HepG2 (cell line): ENCODE results near the gene KCNT1. TPM values are rescaled to one million over a fixed set of nuclear protein-coding genes. Genes with fewer than 3 reads are reported as not detected.

Experiments
- ATAC-seq: fragments of 200-7000 bp; cut with Tn5 transposase; 3 replicates; pipeline ENCODE4 v1.9.1; 2020; ENCODE audit warnings: mild to moderate bottlenecking, moderate library complexity
- BruUV-seq: library from RNA; stranded (reverse); fragments of 400-500 nt; replicated peaks from 2 replicates; lab custom pipeline; 2021; lab: Mats Ljungman, UMichigan
- CTCF ChIA-PET: fragments of 300-600 bp; formaldehyde crosslinking; extraction: SDS; loops from one replicate; lab custom pipeline; 2021; ENCODE audit warnings: low total read pairs, inconsistent platforms, low intra/inter-chr PET ratio; lab: Yijun Ruan, JAX
- POLR2A ChIA-PET: fragments of 350-600 bp; sonication (Branson Sonifier 250); formaldehyde crosslinking; loops from one replicate; lab custom pipeline; 2020; ENCODE audit warnings: antibody characterized with exemption, inconsistent platforms; lab: Yijun Ruan, JAX
- DNase-seq: peaks from one replicate; pipeline ENCODE4 v3.0.0-alpha.2; 2015; ENCODE audit warnings: low spot score
- FAIRE-seq: peaks from 3 replicates; lab custom pipeline; 2011; peaks lifted over from hg19 to GRCh38; lab: Jason Lieb, UNC
- H2AFZ ChIP-seq: one replicate; pipeline ENCODE4 v1.6.1; 2011; ENCODE audit warnings: low read length, inconsistent platforms
- H3K27ac ChIP-seq: fragments of 300-600 bp; 3 replicates; pipeline ENCODE4 v1.8.0; 2011; ENCODE audit warnings: mixed run types, mild to moderate bottlenecking, mixed read lengths, low read length, inconsistent platforms; ENCODE audit not compliant: insufficient read depth; ENCODE audit errors: extremely low read length
- H3K27me3 ChIP-seq, 2 experiments: fragments of 200-600 bp in 1 of 2; 2 replicates in 1 of 2; 3 replicates in 1 of 2; pipeline versions ENCODE4 v1.6.0 to v1.8.0; 2011; ENCODE audit warnings: low read length in 2 of 2, mild to moderate bottlenecking in 2 of 2, moderate library complexity in 2 of 2, inconsistent platforms in 1 of 2; ENCODE audit not compliant: insufficient read depth in 2 of 2, control insufficient read depth in 1 of 2
- H3K36me3 ChIP-seq, 2 experiments: fragments of 200-600 bp in 1 of 2; replicated peaks in 1 of 2; 2 replicates in 1 of 2; 3 replicates in 1 of 2; pipeline versions ENCODE4 v1.5.1 to v1.8.0; 2011; ENCODE audit warnings: low read length in 2 of 2, inconsistent platforms in 1 of 2; ENCODE audit not compliant: insufficient read depth in 2 of 2, control insufficient read depth in 1 of 2
- H3K4me1 ChIP-seq: 2 replicates; pipeline ENCODE4 v1.5.1; 2012; ENCODE audit warnings: low read length, inconsistent platforms; ENCODE audit not compliant: insufficient read depth
- H3K4me2 ChIP-seq: 2 replicates; pipeline ENCODE4 v1.6.0; 2011; ENCODE audit warnings: low read depth, low read length, inconsistent platforms
- H3K4me3 ChIP-seq, 3 experiments: fragments of 200-600 bp in 1 of 3; sonication (generic), shearing (Covaris generic) in 1 of 3; replicated peaks in 1 of 3; 2 replicates each; pipeline ENCODE4 v1.5.1; 2011 to 2016; ENCODE audit warnings: low read length in 3 of 3, inconsistent platforms in 2 of 3, low read depth in 2 of 3, mild to moderate bottlenecking in 2 of 3, control low read depth in 1 of 3, mixed read lengths in 1 of 3; ENCODE audit not compliant: insufficient read depth in 1 of 3
- H3K79me2 ChIP-seq: one replicate; pipeline ENCODE4 v1.6.1; 2011; ENCODE audit warnings: low read length, inconsistent platforms; ENCODE audit not compliant: insufficient read depth
- H3K9ac ChIP-seq: 2 replicates; pipeline ENCODE4 v1.6.0; 2011; ENCODE audit warnings: mild to moderate bottlenecking, low read depth, low read length, inconsistent platforms; ENCODE audit not compliant: insufficient read depth
- H3K9me3 ChIP-seq: 2 replicates; pipeline ENCODE4 v1.5.1; 2012; ENCODE audit warnings: mild to moderate bottlenecking, low read length
- H4K20me1 ChIP-seq: 2 replicates; pipeline ENCODE4 v1.6.0; 2011; ENCODE audit warnings: inconsistent platforms, mild to moderate bottlenecking, low read length, moderate library complexity; ENCODE audit not compliant: insufficient read depth
- CBFB ChIP-seq: sonication (generic); formaldehyde crosslinking; IDR thresholded peaks from 2 replicates; pipeline ENCODE4 v1.4.0; 2020; ENCODE audit warnings: missing genetic modification reagents
- CBX5 ChIP-seq: sonication (generic); formaldehyde crosslinking; IDR thresholded peaks from 2 replicates; pipeline ENCODE4 v1.4.0; 2020; ENCODE audit warnings: missing genetic modification reagents, borderline replicate concordance
- MYNN ChIP-seq: sonication (generic); formaldehyde crosslinking; IDR thresholded peaks from 2 replicates; pipeline ENCODE4 v1.4.0; 2020; ENCODE audit warnings: mild to moderate bottlenecking, low read depth, missing genetic modification reagents
- NCOA1 ChIP-seq: sonication (generic); formaldehyde crosslinking; IDR thresholded peaks from 2 replicates; pipeline ENCODE4 v1.9.0; 2021; ENCODE audit warnings: missing genetic modification reagents
- NFKBIZ ChIP-seq: IDR thresholded peaks from 2 replicates; pipeline ENCODE4 v1.6.1; 2018; ENCODE audit warnings: missing genetic modification reagents, missing compliant biosample characterization
- RBFOX2 ChIP-seq: fragments of 200-400 bp; formaldehyde crosslinking; IDR thresholded peaks from 2 replicates; pipeline ENCODE4 v1.6.1; 2017; ENCODE audit warnings: low read depth, mild to moderate bottlenecking, low read length
- SMAD1 ChIP-seq: sonication (generic); formaldehyde crosslinking; IDR thresholded peaks from 2 replicates; pipeline ENCODE4 v1.4.0; 2020; ENCODE audit warnings: missing genetic modification reagents, low read depth, mild to moderate bottlenecking, borderline replicate concordance
- ZFYVE20 ChIP-seq: sonication (generic); formaldehyde crosslinking; IDR thresholded peaks from 2 replicates; pipeline ENCODE4 v1.8.0; 2023; ENCODE audit warnings: low read depth, mild to moderate bottlenecking, moderate library complexity, missing genetic modification reagents, borderline replicate concordance
- ZNF263 ChIP-seq: sonication (generic); formaldehyde crosslinking; IDR thresholded peaks from 2 replicates; pipeline ENCODE4 v1.4.0; 2020; ENCODE audit warnings: missing genetic modification reagents
- ZNF781 ChIP-seq: sonication (generic); formaldehyde crosslinking; IDR thresholded peaks from 2 replicates; pipeline ENCODE4 v1.5.1; 2020; ENCODE audit warnings: borderline replicate concordance, mild to moderate bottlenecking, missing genetic modification reagents; ENCODE audit errors: not compliant biosample characterization
- WGBS: methylation state at CpG from one replicate; pipeline ENCODE4 v1.1.6; 2017; ENCODE audit warnings: low lambda C conversion rate; 5-methylcytosine and 5-hydroxymethylcytosine counted together
- in situ Hi-C: cut with HindIII; loops from 2 replicates; pipeline ENCODE4 v1.10.0; 2017; ENCODE audit warnings: low pct_unique_long_range_greater_than_20kb; ENCODE audit not compliant: extremely low pct_ligation_motif_present
- intact Hi-C: fragments of 100-400 bp; cut with micrococcal nuclease; formaldehyde crosslinking; loops from one replicate; pipeline ENCODE4 v1.10.0; 2022; ENCODE audit not compliant: unreplicated experiment
- polyA plus RNA-seq, 8 experiments: library from polyadenylated mRNA; depleted of rRNA in 3 of 8; stranded (reverse) in 7 of 8; unstranded in 1 of 8; fragments of >200 nt; fragmentation: Illumina TruSeq in 4 of 8; extraction: Trizol in 4 of 8; gene quantifications; 2 replicates each; pipeline versions ENCODE4 v1.2.1 to v1.2.3, GENCODE V29; 2011 to 2016; ENCODE audit warnings: low read depth in 4 of 8, missing spikeins in 1 of 8, mixed read lengths in 1 of 8; ENCODE audit not compliant: insufficient read depth in 1 of 8
- total RNA-seq, 5 experiments: library from RNA; depleted of rRNA; stranded (reverse); fragments of >200 nt; fragmentation: Illumina TruSeq; extraction: Trizol; gene quantifications; 2 replicates each; pipeline ENCODE4 v1.2.3, GENCODE V29; 2016; ENCODE audit warnings: low read depth in 1 of 5
- TF ChIP-seq, protein P1 (sequence below): sonication (generic); formaldehyde crosslinking; IDR thresholded peaks from 2 replicates; pipeline ENCODE4 v1.5.0; 2020; ENCODE audit warnings: missing genetic modification reagents
- TF ChIP-seq, protein P2 (sequence below): sonication (generic); formaldehyde crosslinking; IDR thresholded peaks from 2 replicates; pipeline ENCODE4 v1.8.1; 2023; ENCODE audit warnings: mild to moderate bottlenecking, moderate library complexity, missing genetic modification reagents
- TF ChIP-seq, protein P3 (sequence below): sonication (generic); formaldehyde crosslinking; IDR thresholded peaks from 2 replicates; pipeline ENCODE4 v1.4.0; 2020; ENCODE audit warnings: missing genetic modification reagents

Gene KCNT1
- total and polyA plus RNA-seq, 2 of the 13 experiments (the other 11 are each of a cell fraction or from before 2014, with no cell fraction given) = not detected

DNA sequence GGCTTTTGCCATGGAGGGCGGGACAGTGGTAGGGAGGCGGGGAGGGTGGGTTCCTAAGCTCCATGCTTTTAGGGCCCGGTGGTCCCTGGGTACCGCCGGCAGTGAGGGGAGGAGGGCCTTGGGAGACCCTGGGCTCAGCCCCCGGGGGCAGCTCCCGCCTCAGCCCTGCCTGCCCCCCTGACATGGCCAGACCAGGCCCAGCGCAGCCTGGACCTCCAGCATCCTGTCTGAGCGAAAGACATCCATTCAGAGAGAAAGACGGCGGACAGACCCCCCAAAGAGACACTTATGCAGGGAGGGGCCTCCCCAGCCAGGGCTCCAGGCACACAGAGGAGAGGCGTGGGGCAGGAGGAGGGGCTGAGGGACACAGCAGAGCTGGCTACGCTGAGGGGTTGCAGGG is 45.3 kb downstream of the KCNT1 start (continued):
- TF ChIP-seq SMAD1 (CRISPR knock-in tag) = no peak
- TF ChIP-seq, protein P1, sequence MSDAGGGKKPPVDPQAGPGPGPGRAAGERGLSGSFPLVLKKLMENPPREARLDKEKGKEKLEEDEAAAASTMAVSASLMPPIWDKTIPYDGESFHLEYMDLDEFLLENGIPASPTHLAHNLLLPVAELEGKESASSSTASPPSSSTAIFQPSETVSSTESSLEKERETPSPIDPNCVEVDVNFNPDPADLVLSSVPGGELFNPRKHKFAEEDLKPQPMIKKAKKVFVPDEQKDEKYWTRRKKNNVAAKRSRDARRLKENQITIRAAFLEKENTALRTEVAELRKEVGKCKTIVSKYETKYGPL (CRISPR knock-in tag) = no peak
- TF ChIP-seq RBFOX2 = no peak

DNA sequence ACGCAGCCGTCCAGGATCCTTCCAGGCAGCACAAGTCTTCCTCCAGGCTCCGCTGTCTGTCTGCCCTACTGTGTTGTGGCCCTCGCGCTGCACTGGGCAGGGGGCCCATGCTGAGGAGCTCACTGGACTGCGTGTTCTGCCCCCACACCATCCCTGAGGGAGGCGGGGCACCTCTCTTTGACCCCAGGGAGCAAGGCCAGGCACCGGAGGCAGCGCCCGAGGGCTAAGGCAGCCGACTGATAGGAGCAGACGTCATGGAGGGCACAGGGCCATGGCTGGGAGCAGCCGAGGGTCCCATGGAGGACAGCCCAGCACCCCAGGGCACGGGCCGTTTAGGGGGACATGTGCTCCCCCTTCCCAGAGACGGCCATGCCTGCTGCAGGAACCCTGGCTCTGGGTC is 46.7 kb downstream of the KCNT1 start:
- Histone ChIP-seq H3K9me3 (no peaks in the 10 kb centered on the region), H3K27ac (no peak overlapping the region), H2AFZ (no peak overlapping the region), H3K27me3 (peaks cover 37 to 83% of the 10 kb centered on the region in 2 experiments; a peak in 4 of 5 replicates), H3K4me2 (no peak overlapping the region), H3K4me3 (no peak overlapping the region), H3K36me3 (no peaks in the 10 kb centered on the region), H3K4me1 (no peaks in the 10 kb centered on the region), H3K9ac (no peak overlapping the region), H4K20me1 (0 out of 2 replicates have a peak, but pooled peaks cover 5% of the 10 kb centered on the region), H3K79me2 (no peaks in the 10 kb centered on the region)
- no CpG with 5 or more reads among the region's 16 CpGs for WGBS
- in situ Hi-C loops (no loop called here), intact Hi-C loops (no loop called here)
- FAIRE-seq (no peak), DNase-seq (no peak), ATAC-seq (no peak)
- POLR2A ChIA-PET = no interaction called here
- CTCF ChIA-PET = no interaction called here
- no TSS peak for BruUV-seq
- TF ChIP-seq, protein P2, sequence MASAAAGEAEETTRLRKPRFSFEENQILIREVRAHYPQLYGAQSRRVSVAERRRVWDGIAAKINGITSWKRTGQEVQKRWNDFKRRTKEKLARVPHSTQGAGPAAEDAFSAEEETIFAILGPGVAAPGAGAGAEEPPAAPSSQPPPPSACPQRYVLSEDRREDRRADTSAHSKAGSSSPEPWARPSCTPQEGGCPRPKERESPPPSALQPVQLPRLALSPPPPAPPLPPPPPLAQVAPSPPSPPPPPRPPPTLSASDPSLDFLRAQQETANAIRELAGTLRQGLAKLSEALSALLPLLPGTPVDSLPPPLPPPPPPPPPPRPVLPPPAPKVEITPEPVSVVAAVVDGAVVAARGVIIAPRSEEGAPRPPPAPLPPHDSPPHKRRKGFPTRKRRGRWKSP (CRISPR knock-in tag) = no peak
- TF ChIP-seq ZNF263 (CRISPR knock-in tag) = no peak
- TF ChIP-seq ZFYVE20 = no peak
- TF ChIP-seq NFKBIZ (CRISPR knock-in tag) = no peak
- TF ChIP-seq CBFB (CRISPR knock-in tag) = no peak
- no peak for TF ChIP-seq CBX5
- TF ChIP-seq, protein P3, sequence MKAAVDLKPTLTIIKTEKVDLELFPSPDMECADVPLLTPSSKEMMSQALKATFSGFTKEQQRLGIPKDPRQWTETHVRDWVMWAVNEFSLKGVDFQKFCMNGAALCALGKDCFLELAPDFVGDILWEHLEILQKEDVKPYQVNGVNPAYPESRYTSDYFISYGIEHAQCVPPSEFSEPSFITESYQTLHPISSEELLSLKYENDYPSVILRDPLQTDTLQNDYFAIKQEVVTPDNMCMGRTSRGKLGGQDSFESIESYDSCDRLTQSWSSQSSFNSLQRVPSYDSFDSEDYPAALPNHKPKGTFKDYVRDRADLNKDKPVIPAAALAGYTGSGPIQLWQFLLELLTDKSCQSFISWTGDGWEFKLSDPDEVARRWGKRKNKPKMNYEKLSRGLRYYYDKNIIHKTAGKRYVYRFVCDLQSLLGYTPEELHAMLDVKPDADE = no peak
- no peak for TF ChIP-seq NCOA1 (CRISPR knock-in tag)
- no peak for TF ChIP-seq ZNF781 (CRISPR knock-in tag)
- no peak for TF ChIP-seq MYNN
